ENCODE measurements around the gene GRIA4.

Gene GRIA4

DNA sequence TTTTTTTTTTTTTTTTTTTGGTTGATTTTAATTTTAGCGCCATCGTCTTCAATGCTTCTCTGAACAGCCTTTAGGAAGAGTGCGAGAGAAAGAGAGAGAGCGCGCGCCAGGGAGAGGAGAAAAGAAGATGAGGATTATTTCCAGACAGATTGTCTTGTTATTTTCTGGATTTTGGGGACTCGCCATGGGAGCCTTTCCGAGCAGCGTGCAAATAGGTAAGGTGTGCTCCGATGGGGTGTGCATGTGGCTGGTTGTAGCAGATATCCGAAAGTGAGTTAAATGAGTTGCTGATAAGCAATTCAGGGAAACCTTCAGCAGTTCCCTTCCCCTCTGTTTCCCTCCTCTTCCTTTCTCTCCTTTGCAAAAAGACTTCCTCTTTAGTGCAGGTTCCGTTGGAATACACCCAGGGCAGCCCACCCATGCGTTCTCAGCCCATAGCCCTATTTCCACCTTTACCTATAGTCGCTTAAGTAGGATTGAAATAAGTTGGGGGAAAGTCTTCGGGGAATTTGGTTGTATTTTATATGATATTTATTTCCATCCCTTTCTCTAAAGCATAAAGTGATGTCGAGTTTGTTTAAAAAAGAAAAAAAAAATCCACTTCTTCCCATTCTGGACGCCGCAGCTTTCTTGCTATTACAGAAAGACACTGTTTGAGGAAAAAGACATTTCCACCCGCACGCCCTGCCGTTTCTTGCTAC is 1.1 kb downstream of the GRIA4 start:
- TF ChIP-seq ZNF341 (tag by site-specific recombination; IDR thresholded peaks at IDR 0.05; ENCODE audit: low read depth) (no peak), WT1 (tag by site-specific recombination; IDR thresholded peaks at IDR 0.05) (no peak), ZNF747 (tag by site-specific recombination; IDR thresholded peaks at IDR 0.05) (no peak), ZNF121 (tag by site-specific recombination; IDR thresholded peaks at IDR 0.05) (no peak), HOXA7 (CRISPR knock-in tag; IDR thresholded peaks at IDR 0.05; ENCODE audit: borderline replicate concordance) (no peak), MYNN (tag by site-specific recombination; IDR thresholded peaks at IDR 0.05; ENCODE audit: borderline replicate concordance) (no peak), ZNF792 (tag by site-specific recombination; IDR thresholded peaks at IDR 0.05) (no peak), ZSCAN30 (tag by site-specific recombination; IDR thresholded peaks at IDR 0.05) (no peak), ZNF19 (tag by site-specific recombination; IDR thresholded peaks at IDR 0.05; ENCODE audit: low read depth) (no peak), ZNF623 (tag by site-specific recombination; IDR thresholded peaks at IDR 0.05) (no peak)
- TF ChIP-seq, protein P1, sequence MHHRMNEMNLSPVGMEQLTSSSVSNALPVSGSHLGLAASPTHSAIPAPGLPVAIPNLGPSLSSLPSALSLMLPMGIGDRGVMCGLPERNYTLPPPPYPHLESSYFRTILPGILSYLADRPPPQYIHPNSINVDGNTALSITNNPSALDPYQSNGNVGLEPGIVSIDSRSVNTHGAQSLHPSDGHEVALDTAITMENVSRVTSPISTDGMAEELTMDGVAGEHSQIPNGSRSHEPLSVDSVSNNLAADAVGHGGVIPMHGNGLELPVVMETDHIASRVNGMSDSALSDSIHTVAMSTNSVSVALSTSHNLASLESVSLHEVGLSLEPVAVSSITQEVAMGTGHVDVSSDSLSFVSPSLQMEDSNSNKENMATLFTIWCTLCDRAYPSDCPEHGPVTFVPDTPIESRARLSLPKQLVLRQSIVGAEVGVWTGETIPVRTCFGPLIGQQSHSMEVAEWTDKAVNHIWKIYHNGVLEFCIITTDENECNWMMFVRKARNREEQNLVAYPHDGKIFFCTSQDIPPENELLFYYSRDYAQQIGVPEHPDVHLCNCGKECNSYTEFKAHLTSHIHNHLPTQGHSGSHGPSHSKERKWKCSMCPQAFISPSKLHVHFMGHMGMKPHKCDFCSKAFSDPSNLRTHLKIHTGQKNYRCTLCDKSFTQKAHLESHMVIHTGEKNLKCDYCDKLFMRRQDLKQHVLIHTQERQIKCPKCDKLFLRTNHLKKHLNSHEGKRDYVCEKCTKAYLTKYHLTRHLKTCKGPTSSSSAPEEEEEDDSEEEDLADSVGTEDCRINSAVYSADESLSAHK (tag by site-specific recombination; IDR thresholded peaks at IDR 0.05): no peak
- TF ChIP-seq, protein P2, sequence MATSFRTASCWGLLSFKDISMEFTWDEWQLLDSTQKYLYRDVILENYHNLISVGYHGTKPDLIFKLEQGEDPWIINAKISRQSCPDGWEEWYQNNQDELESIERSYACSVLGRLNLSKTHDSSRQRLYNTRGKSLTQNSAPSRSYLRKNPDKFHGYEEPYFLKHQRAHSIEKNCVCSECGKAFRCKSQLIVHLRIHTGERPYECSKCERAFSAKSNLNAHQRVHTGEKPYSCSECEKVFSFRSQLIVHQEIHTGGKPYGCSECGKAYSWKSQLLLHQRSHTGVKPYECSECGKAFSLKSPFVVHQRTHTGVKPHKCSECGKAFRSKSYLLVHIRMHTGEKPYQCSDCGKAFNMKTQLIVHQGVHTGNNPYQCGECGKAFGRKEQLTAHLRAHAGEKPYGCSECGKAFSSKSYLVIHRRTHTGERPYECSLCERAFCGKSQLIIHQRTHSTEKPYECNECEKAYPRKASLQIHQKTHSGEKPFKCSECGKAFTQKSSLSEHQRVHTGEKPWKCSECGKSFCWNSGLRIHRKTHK (tag by site-specific recombination; IDR thresholded peaks at IDR 0.05): no peak
- Histone ChIP-seq H3K27ac (ENCODE audit: extremely low read depth, low read depth, low read length) (no peak overlapping the region), H3K4me3 (ENCODE audit: low read depth, low read length) (peak overlapping the region; percentile 38), H3K36me3 (ENCODE audit: control insufficient read depth in 2 of 2, insufficient read depth in 1 of 2, low read length in 2 of 2) (no peaks in the 10 kb centered on the region), H3K4me1 (ENCODE audit: control insufficient read depth, insufficient read depth, low read length) (no peaks in the 10 kb centered on the region), H3K9me3 (ENCODE audit: control insufficient read depth, insufficient read depth, low read depth, low read length) (no peaks in the 10 kb centered on the region)
- ChIA-PET POLR2A (no interaction called here), CTCF (interaction anchor here (0.7 kb wide), 2 partner anchors 171 to 1403 kb away, joined by 3 to 4 read pairs; no protein-coding TSS in a partner anchor)

DNA sequence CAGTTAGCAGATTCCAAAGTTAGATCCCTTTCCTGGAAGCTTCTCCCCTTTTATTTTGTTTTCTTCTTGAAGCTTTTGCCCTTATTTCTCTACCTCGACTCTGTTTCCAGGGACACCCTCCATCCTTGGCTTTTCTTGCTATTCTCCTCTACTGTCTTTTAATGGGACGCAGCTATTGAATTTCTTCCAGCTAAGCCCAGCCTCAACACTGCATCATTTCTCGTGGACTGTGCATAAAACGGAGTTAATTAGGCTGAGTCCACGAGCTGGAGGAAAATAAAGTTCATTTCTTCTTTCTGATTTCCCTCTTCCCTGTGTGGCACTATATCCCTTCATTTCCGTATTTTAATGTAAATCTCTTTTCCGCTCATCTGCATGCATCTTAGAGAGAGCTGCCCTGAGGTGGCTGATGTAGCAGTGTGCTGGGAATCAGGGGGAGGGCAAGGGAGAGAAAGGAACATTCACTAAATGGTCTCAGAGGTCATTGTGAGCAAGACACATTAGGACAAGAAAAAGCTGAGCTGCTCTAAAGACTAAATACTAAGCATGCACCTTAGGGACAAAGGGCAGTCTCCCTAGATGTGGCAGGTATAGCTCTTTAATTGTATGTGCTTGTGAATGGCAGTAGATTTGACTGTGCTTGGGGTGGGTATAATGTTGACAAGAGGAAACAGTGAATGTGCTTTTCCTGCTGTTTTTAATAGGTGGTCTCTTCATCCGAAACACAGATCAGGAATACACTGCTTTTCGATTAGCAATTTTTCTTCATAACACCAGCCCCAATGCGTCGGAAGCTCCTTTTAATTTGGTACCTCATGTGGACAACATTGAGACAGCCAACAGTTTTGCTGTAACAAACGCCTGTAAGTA is 1.9 kb downstream of the GRIA4 start:
- Histone ChIP-seq H3K9me3 (ENCODE audit: control insufficient read depth, insufficient read depth, low read depth, low read length) (no peaks in the 10 kb centered on the region), H3K4me1 (ENCODE audit: control insufficient read depth, insufficient read depth, low read length) (no peaks in the 10 kb centered on the region), H3K36me3 (ENCODE audit: control insufficient read depth in 2 of 2, insufficient read depth in 1 of 2, low read length in 2 of 2) (no peaks in the 10 kb centered on the region), H3K4me3 (ENCODE audit: low read depth, low read length) (0 out of 2 replicates have a peak overlapping the region, but pooled peaks have one; percentile 0), H3K27ac (ENCODE audit: extremely low read depth, low read depth, low read length) (no peak overlapping the region)
- ChIA-PET POLR2A (no interaction called here), CTCF (interaction anchor here (0.7 kb wide), 2 partner anchors 170 to 1403 kb away, joined by 3 to 4 read pairs; no protein-coding TSS in a partner anchor)
- TF ChIP-seq, protein P1 (tag by site-specific recombination; IDR thresholded peaks at IDR 0.05): no peak
- TF ChIP-seq ZNF510 (tag by site-specific recombination; IDR thresholded peaks at IDR 0.05; ENCODE audit: insufficient replicate concordance): no peak
- TF ChIP-seq GLI4 (tag by site-specific recombination; IDR thresholded peaks at IDR 0.05): no peak

Measured in HEK293 (cell line).